ENCODE measurements around the gene LRRC53.

LRRC53 gene

DNA sequence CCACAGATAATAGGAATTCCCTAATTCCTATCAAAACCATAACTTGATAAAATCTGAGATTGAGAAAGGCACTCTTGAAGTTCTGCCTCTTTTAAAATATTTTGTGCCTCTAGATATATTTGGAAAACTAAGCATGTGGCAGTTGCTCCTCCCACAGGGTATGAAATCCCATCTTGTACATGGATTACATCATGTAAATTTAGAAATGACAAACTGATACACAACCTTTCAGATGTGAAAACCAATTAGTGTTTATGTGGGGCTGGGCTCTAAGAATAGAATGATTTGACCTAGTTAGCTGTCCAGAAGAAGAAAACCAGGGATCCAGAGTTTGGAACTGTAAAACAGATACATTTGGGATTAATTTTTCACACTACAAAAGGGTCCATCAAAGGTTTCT lies 15.7 kb downstream of the LRRC53 start:
- DNase-seq (ENCODE audit: low read depth in 2 of 2), result no peak

GRCh38 chr1:74486036-74486435 lies 26.4 kb downstream of the LRRC53 start:
- no peak for DNase-seq (ENCODE audit: low read depth in 2 of 2)

- DNase-seq (ENCODE audit: low read depth in 2 of 2), result no peak
These were observed 26.8 kb downstream of the LRRC53 start for GRCh38 chr1:74485622-74486021.

DNA sequence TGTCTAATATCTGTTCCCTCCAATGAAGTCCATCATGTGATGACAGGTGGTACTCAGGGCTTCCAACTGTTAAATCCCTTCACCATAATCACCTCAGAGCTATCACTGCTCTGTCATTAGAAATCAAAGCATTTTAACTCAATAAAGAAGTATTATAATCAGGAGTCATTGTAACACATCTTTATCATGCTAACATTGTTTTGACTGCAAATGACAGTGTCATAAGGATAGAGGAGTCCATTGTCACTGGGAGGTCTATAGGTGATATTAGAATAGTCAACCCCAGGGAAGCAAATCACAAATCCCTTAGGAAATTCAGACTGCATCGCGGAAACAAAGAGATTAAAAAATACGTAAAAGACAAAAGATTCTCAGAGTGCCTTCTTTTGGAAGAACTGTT lies 30.8 kb downstream of the LRRC53 start:
- no peak for DNase-seq (ENCODE audit: low read depth in 2 of 2)

GRCh38 chr1:74480068-74480467 lies 32.3 kb downstream of the LRRC53 start:
- DNase-seq (ENCODE audit: low read depth in 2 of 2), result no peak

DNA sequence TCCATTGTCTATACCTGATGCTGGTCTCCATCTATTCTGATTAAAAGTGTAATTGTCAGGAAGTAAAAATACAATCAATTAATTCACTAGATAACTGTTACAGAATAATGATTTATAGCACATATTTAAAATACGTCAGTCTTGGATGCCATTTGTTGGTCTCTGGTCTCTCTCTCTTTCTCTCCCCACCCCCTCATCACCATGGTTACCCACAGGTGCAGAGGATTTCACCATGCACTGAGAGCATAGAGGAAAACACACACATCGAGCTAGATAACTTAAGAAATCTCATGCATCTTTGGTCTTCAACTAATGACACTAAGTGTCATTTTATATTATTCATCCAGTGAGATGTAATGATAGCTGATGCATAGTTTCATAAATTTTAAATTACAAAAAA lies 33.4 kb downstream of the LRRC53 start:
- no peak for DNase-seq (ENCODE audit: low read depth in 2 of 2)

DNA sequence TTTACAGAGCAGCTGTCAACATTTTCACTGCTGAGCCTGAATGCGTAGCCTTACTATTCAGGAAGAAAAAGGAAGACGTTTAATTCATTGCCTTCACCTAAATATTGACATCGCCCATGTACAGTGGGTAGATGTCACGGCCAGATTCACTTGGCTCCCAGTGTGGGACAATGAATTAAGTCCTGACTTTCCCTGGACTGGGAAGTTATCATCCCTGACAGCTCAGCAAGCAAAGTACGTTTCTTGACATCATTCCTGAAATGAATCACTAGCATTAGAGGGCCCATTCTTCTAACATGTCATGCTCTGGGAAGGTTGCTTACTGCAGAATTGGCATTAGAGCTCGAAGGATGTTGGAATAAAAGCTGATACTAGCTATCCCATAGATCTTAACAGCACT lies 37.8 kb downstream of the LRRC53 start:
- no peak for DNase-seq (ENCODE audit: low read depth in 2 of 2)

GRCh38 chr1:74471470-74471869 lies 40.9 kb downstream of the LRRC53 start:
- DNase-seq (ENCODE audit: low read depth in 2 of 2), result no peak

DNA sequence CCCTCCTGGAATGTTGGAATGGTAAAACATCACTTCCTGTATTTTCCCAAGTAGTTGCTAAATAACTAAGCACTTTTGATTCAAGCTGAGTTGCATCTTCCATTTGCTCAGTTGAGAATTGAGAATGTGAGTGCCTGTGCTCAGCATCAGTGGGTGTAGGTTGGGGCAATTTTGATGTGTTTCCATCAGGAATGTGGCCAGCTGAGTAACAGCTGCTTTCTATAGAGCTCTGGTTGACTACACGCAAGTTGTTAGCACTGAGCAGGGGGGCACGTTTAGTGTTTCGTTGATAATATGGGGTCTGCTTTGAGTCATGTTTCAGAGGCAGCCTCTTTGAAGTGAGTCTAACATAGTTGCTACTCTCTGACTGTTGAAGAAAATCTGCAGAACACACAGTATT lies 41.5 kb downstream of the LRRC53 start:
- DNase-seq (ENCODE audit: low read depth in 2 of 2), result no peak

DNA sequence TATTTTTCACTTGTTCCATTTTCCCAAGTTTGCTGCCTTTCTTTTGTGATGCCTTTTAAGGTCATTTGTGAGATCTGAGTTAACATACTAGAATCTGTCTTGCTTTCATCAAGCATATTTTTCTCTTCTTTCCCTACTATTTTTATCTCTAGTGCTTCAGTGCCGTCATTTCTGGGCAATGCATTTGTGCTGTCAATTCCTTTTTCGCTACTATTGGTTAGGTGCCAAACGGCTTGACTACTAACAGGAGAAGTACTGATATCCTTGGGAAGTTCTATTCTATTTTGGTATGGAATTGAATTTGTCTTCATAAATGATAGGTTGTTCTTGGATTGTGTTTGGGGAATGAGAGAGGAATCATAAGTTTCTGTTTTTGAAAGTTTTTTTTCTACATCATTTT lies 42.2 kb downstream of the LRRC53 start:
- DNase-seq (ENCODE audit: low read depth in 2 of 2), result no peak

GRCh38 chr1:74468982-74469603 lies 43.3 kb downstream of the LRRC53 start:
- no peak for DNase-seq (ENCODE audit: low read depth in 2 of 2)

GRCh38 chr1:74467786-74468377 lies 44.5 kb downstream of the LRRC53 start:
- no peak for DNase-seq (ENCODE audit: low read depth in 2 of 2)

DNA sequence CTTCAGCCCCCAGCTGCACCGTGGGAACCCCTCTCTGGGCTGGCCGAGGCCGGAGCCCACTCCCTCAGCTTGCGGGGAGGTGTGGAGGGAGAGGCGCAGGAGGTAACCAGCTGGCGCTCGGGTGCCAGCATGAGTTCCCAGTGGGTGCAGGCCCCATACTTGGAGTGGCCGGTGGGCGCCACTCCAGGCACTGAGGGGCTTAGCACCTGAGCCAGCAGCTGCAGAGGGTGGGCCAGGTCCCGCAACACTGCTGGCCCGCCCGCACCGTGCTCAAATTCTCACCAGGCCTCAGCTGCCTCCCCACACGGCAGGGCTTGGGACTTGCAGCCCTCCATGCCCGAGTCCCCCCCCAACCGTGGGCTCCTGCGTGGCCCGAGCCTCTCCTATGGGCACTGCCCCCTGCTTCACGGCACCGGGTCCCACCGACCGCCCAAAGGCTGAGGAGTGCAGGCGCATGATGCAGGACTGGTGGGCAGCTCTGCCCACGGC lies 47.2 kb downstream of the LRRC53 start:
- no peak for DNase-seq (ENCODE audit: low read depth in 2 of 2)

DNA sequence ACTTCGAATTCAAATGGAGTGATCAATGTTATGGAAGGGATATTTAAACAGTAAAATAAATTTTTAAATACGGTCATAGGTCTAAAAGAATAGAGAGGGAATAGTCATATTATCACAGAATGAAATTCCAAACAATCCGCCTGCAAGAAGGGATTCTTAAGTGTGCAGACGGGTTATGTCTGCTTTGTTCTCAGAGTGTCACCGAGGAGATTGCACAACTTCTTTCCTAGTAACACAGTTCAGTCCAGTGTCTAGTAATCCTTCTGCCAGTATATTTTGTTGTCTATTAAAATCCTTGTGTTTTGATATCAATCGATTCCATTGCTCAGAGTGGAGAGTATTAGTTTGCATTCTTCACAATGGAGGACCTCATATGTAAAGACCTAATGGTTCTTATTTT lies 48.4 kb downstream of the LRRC53 start:
- DNase-seq (ENCODE audit: low read depth in 2 of 2), result no peak

DNA sequence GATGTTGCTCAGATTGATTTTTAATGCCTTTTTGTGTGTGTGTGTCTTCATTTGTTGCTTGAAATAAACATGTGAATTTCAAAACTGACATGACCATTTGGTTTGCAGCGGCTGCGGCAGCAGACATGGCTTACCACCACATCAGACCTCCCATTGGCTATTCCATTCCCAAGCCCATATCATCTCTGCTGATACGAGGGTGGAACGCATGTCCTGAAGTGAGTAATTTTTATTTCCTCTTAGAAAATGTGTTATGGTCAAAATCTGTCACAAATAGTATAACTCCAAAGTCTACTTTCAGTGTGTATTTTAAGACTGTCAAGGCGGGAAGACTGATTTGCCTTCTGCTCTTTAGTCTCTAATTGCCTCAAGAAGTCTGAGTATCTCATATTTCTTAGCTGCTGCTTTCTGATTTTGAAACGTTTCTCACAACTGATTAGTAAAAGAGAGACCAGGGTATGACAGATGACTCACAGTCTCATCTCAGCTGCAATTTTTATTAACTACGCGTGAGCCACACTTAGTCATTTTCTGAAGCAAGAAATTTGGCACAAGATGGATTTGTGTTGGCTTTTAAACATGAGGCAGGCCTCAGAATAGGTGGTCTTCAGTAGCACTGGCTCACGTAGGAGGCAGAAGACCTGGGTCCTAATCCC lies 49.0 kb downstream of the LRRC53 start:
- DNase-seq (ENCODE audit: low read depth in 2 of 2), result no peak

- no peak for DNase-seq (ENCODE audit: low read depth in 2 of 2)
These were observed 55.2 kb downstream of the LRRC53 start for GRCh38 chr1:74457253-74457652.

DNA sequence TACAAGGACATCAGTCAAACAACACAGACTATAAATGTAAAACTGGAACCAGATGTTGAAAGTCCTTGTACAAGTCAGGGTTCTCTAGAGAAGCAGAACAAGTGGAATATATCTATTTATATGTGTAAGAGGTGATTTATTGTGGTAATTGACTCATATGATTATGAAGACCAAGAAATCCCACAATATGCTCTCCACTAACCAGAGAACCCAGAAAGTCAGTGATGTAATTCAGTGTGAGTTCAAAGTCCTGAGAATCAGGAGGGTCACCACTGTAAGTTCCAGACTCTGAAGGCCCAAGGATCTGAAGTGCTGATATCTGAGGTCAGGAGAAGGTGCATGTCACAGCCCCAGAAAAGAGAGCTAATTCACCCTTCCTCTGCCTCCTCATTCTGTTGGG lies 57.0 kb downstream of the LRRC53 start:
- DNase-seq (ENCODE audit: low read depth in 2 of 2), result no peak

GRCh38 chr1:74453277-74453676 lies 59.1 kb downstream of the LRRC53 start:
- DNase-seq (ENCODE audit: low read depth in 2 of 2), result no peak

- no peak for DNase-seq (ENCODE audit: low read depth in 2 of 2)
These were observed 60.4 kb downstream of the LRRC53 start for GRCh38 chr1:74452035-74452434.

- DNase-seq (ENCODE audit: low read depth in 2 of 2), result no peak
These were observed 75.4 kb downstream of the LRRC53 start for GRCh38 chr1:74437035-74437434.

GRCh38 chr1:74436078-74436477 lies 76.3 kb downstream of the LRRC53 start:
- DNase-seq (ENCODE audit: low read depth in 2 of 2), result no peak

- DNase-seq (ENCODE audit: low read depth in 2 of 2), result no peak
These were observed 78.1 kb downstream of the LRRC53 start for GRCh38 chr1:74434321-74434720.

DNA sequence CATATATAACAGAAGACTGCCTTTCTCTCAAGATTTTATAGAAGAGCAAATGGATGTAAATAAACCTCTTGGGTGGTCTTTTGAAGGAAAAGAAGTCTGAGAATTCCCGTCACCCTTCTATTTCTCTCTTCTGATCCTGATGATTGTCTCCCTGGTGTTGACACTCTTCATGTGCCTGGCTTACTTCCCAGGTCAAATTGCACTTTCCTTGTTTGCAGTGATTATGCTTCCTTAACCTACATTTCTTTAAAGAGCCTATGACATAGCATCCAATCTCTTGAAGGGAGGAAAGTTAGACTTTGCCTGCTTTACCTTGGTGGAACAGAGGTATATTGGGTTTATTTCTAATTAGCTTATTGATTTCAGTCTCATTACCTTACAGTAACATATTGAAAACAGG lies 80.1 kb downstream of the LRRC53 start:
- DNase-seq (ENCODE audit: low read depth in 2 of 2), result no peak
